Stomach (tissue), 9 donors: ENCODE results near the gene SPACDR. TPM values are rescaled to one million over a fixed set of nuclear protein-coding genes. Genes with fewer than 3 reads are reported as not detected.
A peak's percentile ranks its signal among the peaks of the same experiment; 100 is the strongest.

Experiments used
- DNase-seq, 2 donors: peaks; one replicate each; pipeline versions ENCODE4 v3.0.0 to v3.0.0-alpha.2; 2013 to 2019
- H3K27ac ChIP-seq, 5 donors: fragments of 200-600 bp in 4 of 5; sonication (generic) in 4 of 5; one replicate each; pipeline ENCODE4 v1.5.1; 2013 to 2019; ENCODE audit warnings: mild to moderate bottlenecking in 1 of 5, moderate library complexity in 1 of 5
- H3K27me3 ChIP-seq, 3 donors: fragments of 200-600 bp; sonication (generic); one replicate each; pipeline ENCODE4 v1.5.1; 2017 to 2019; ENCODE audit warnings: mixed run types in 1 of 3
- H3K36me3 ChIP-seq, 4 donors: fragments of 200-600 bp; sonication (generic); 1 replicate in 3 of 4; 2 replicates in 1 of 4; pipeline ENCODE4 v1.5.1; 2016 to 2019
- H3K4me1 ChIP-seq, 4 donors: fragments of 200-600 bp; sonication (generic); one replicate each; pipeline ENCODE4 v1.5.1; 2016 to 2019
- H3K4me3 ChIP-seq, 4 donors: fragments of 200-600 bp; sonication (generic) in 3 of 4; one replicate each; pipeline ENCODE4 v1.5.1; 2016 to 2019; ENCODE audit warnings: mild to moderate bottlenecking in 1 of 4
- H3K9me3 ChIP-seq, 4 donors: fragments of 200-600 bp; sonication (generic); one replicate each; pipeline ENCODE4 v1.5.1; 2016 to 2019
- EP300 ChIP-seq: sonication (generic); formaldehyde crosslinking; IDR thresholded peaks from one replicate; pipeline ENCODE4 v1.6.1; 2017; ENCODE audit warnings: antibody characterized with exemption
- POLR2A ChIP-seq, 4 donors: fragments of 450-650 bp; IDR thresholded peaks; one replicate each; pipeline ENCODE4 v1.6.1; 2016; ENCODE audit warnings: antibody characterized with exemption in 4 of 4, control low read depth in 2 of 4, mild to moderate bottlenecking in 1 of 4, moderate library complexity in 1 of 4
- POLR2AphosphoS5 ChIP-seq, 3 donors: sonication (generic); formaldehyde crosslinking; IDR thresholded peaks; one replicate each; pipeline ENCODE4 v1.6.1; 2016; ENCODE audit warnings: antibody characterized with exemption in 3 of 3
- WGBS, 5 donors: extraction: QIAGEN DNeasy Blood & Tissue Kit in 3 of 5; methylation state at CpG; one replicate each; pipeline versions ENCODE4 v1.1.5 to v1.1.7; 2013 to 2018; 5-methylcytosine and 5-hydroxymethylcytosine counted together
- intact Hi-C: fragments of 100-400 bp; cut with DNase I; formaldehyde crosslinking; loops from one replicate; pipeline ENCODE4 v1.15.1; 2023; ENCODE audit warnings: low total_unique reads
- polyA plus RNA-seq, 3 donors: library from polyadenylated mRNA; stranded (reverse); fragments of 200-250 nt; gene quantifications; one replicate each; pipeline ENCODE4 v1.2.3, GENCODE V29; 2013
- total RNA-seq, 5 donors: library from RNA; depleted of rRNA; stranded (reverse); fragments of >200 nt; gene quantifications; one replicate each; pipeline versions ENCODE4 v1.1.0 to v1.2.3, GENCODE V29; 2014 to 2016
- TF ChIP-seq, protein P1 (sequence below), 7 experiments: fragments of 450-650 bp in 4 of 7; fragments of 200-600 bp in 3 of 7; sonication (generic) in 3 of 7; IDR thresholded peaks; one replicate each; pipeline ENCODE4 v1.5.1; 2016 to 2019; ENCODE audit warnings: antibody characterized with exemption in 7 of 7, control low read depth in 2 of 7, mild to moderate bottlenecking in 1 of 7
- donor health status: healthy with polysubstance abuse.
- donor health status: Bipolar disorder and iron deficiency.
- donor health status: healthy.

The SPACDR gene
- total and polyA plus RNA-seq, 8 donors, result 0.65 to 2.3 (median 1.1) TPM; not detected in 5

- peak; percentile 93 to 94 for DNase-seq
- TF ChIP-seq POLR2A (IDR thresholded peaks at IDR 0.05) (no peak), EP300 (no peak), POLR2AphosphoS5 (IDR thresholded peaks at IDR 0.05) (peak in 1 of 3 donors; percentile 31)
- TF ChIP-seq, protein P1, sequence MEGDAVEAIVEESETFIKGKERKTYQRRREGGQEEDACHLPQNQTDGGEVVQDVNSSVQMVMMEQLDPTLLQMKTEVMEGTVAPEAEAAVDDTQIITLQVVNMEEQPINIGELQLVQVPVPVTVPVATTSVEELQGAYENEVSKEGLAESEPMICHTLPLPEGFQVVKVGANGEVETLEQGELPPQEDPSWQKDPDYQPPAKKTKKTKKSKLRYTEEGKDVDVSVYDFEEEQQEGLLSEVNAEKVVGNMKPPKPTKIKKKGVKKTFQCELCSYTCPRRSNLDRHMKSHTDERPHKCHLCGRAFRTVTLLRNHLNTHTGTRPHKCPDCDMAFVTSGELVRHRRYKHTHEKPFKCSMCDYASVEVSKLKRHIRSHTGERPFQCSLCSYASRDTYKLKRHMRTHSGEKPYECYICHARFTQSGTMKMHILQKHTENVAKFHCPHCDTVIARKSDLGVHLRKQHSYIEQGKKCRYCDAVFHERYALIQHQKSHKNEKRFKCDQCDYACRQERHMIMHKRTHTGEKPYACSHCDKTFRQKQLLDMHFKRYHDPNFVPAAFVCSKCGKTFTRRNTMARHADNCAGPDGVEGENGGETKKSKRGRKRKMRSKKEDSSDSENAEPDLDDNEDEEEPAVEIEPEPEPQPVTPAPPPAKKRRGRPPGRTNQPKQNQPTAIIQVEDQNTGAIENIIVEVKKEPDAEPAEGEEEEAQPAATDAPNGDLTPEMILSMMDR (IDR thresholded peaks at IDR 0.05), result peak in 6 of 7 experiments; percentile 95 to 97 (median 96)
- Histone ChIP-seq H3K27ac (peak overlapping the region; percentile 37 to 75 (median 53)), H3K4me1 (peaks cover 39 to 82% (median 63%) of the 10 kb centered on the region in 4 donors), H3K27me3 (no peaks in the 10 kb centered on the region), H3K36me3 (peaks cover 21 to 79% (median 68%) of the 10 kb centered on the region in 4 donors), H3K4me3 (no peak overlapping the region), H3K9me3 (no peaks in the 10 kb centered on the region)
- intact Hi-C loops, result loop anchor here (5.0 to 10.0 kb wide), 2 partner anchors 93 to 205 kb away; partner anchors contain the start of gene GNB2
- WGBS, 5 donors, result 22 to 28% (median 24%) methylated on average over 10 to 13 of the region's 13 CpGs
Measured at GRCh38 chr7:100469227-100470044, 5.4 kb upstream of the SPACDR start.

- Histone ChIP-seq H3K4me1 (peaks cover 27 to 66% (median 49%) of the 10 kb centered on the region in 4 donors), H3K9me3 (no peaks in the 10 kb centered on the region), H3K27ac (peak overlapping the region in 3 of 5 donors; percentile 19 to 74 (median 51)), H3K27me3 (no peaks in the 10 kb centered on the region), H3K4me3 (peak overlapping the region in 1 of 4 donors; percentile 9), H3K36me3 (peaks cover 12 to 69% (median 58%) of the 10 kb centered on the region in 4 donors)
- TF ChIP-seq POLR2A (IDR thresholded peaks at IDR 0.05) (no peak), POLR2AphosphoS5 (IDR thresholded peaks at IDR 0.05) (no peak), EP300 (no peak)
- TF ChIP-seq, protein P1 (IDR thresholded peaks at IDR 0.05), result no peak
- intact Hi-C loops, result no loop called here
- peak in 1 of 2 donors; percentile 69 for DNase-seq
- WGBS, 5 donors, result 52 to 74% (median 59%) methylated on average over 11 to 22 of the region's 22 CpGs
Measured at GRCh38 chr7:100467638-100468373, 3.7 kb upstream of the SPACDR start.

DNA sequence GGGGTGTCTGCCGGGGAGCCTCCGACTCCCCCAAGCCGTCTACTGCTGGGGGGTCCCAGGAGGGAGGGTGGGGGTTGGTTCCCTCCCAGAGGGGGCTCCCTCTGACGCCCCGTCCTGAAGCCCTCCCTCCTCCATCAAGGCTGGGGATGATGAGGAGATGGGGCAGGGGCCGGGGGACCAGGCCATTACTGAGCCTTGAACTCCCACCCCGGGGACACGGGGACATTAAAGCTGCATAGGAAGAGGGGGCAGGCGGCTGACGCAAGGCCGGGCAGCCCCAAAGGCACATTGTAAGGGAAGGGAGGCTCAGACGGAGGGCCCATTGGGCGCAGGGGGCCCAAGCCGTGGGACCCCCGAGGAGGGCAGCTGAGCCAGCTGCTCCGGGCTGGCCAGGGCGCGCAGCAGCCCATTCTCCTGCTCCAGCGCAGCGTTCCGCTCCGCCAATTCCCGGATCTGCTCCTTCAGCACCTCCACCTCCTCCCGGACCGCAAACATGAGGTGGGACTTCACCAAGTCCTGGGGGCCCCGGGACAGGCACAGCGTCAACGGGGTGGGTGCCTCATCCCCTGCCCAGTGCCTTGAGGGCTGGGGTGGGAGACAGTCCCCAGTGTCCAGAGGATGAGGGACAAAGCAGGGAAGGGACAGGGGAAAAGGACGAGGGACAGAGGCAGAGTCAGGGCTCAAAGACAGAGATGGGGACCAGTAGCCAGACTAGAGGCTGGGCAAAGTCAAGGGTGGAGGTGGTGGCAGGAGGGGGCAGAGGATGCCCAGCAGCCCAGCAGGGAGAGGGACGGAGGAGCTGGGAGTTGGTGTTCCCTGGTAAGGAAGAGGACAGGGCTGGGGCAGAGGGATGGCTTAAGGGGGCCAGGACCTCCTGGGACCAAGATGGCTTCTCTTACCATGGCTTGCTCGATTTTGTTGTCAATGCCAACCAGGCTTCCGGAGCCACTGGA lies 2.9 kb upstream of the SPACDR start:
- Histone ChIP-seq H3K9me3 (no peaks in the 10 kb centered on the region), H3K4me3 (peak overlapping the region in 2 of 4 donors; percentile 9 to 15), H3K27me3 (no peaks in the 10 kb centered on the region), H3K4me1 (peaks cover 19 to 57% (median 41%) of the 10 kb centered on the region in 4 donors), H3K36me3 (peaks cover 10 to 65% (median 52%) of the 10 kb centered on the region in 4 donors), H3K27ac (peak overlapping the region in 4 of 5 donors; percentile 41 to 74 (median 54))
- intact Hi-C loops, result no loop called here
- DNase-seq, result no peak
- WGBS, 5 donors, result 67 to 78% (median 71%) methylated on average over 30 to 32 of the region's 32 CpGs
- no peak for TF ChIP-seq EP300
- no peak for TF ChIP-seq POLR2AphosphoS5 (IDR thresholded peaks at IDR 0.05)
- TF ChIP-seq, protein P1 (IDR thresholded peaks at IDR 0.05), result no peak
- TF ChIP-seq POLR2A (IDR thresholded peaks at IDR 0.05), result no peak
